ENCODE results near the gene CRTAP. TPM values are rescaled to one million over a fixed set of nuclear protein-coding genes. Genes with fewer than 3 reads are reported as not detected.

The CRTAP gene
- total RNA-seq, 3 donors from 2014 or later, result 16.3 to 21.9 (median 21.7) TPM

DNA sequence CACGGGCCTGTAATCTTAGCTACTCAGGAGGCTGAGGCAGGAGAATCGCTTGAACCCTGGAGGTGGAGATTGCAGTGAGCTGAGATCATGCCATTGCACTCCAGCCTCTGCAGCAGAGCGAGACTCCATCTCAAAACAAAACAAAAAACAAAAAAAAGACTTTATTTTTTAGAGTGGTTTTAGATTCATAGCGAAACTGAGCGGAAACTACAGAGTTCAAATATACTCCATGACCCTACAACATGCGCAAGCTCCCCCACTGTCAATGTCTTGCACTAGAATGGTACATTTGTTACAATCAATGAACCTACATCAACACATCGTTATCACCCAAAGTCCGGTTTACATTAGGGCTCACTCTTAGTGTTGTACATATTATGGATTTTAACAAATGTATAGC lies 2.2 kb upstream of the CRTAP start:
- DNase-seq, result no peak
- no peak for ATAC-seq
- no peaks in the 10 kb centered on the region for H3K36me3 Mint-ChIP-seq (ENCODE audit: insufficient read depth)
- no peak overlapping the region for H3K4me3 Mint-ChIP-seq
- H3K9me3 Mint-ChIP-seq, result no peaks in the 10 kb centered on the region
- H3K27me3 Mint-ChIP-seq (ENCODE audit: low read depth), result no peaks in the 10 kb centered on the region
- H3K4me1 Mint-ChIP-seq (ENCODE audit: low read depth), result peaks cover 32% of the 10 kb centered on the region

DNA sequence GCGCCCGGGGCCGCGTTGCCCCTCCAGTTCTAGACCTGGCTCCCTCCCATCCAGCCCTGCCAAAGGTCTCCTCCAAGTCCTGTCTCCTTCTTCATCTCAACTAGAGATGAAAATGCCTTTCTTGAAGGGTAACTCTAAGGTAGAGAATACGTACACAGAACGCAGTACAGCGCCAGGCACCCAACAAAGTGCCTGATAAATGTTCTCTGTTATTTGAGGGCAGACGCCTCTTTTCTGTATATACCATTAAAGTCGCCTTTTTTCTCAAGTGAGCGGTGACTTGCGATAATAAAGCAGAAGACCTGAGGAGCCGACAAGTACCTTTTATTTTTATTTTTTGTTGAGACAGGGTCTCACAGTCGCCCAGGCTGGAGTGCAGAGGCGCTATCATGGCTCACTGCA lies 809 bp downstream of the CRTAP start:
- no peaks in the 10 kb centered on the region for H3K9me3 Mint-ChIP-seq
- peaks cover 40% of the 10 kb centered on the region for H3K4me1 Mint-ChIP-seq (ENCODE audit: low read depth)
- no peaks in the 10 kb centered on the region for H3K36me3 Mint-ChIP-seq (ENCODE audit: insufficient read depth)
- no peaks in the 10 kb centered on the region for H3K27me3 Mint-ChIP-seq (ENCODE audit: low read depth)
- H3K4me3 Mint-ChIP-seq, result peak overlapping the region; percentile 82
- ATAC-seq, result peak in 1 of 2 donors; percentile 0
- DNase-seq, result no peak

DNA sequence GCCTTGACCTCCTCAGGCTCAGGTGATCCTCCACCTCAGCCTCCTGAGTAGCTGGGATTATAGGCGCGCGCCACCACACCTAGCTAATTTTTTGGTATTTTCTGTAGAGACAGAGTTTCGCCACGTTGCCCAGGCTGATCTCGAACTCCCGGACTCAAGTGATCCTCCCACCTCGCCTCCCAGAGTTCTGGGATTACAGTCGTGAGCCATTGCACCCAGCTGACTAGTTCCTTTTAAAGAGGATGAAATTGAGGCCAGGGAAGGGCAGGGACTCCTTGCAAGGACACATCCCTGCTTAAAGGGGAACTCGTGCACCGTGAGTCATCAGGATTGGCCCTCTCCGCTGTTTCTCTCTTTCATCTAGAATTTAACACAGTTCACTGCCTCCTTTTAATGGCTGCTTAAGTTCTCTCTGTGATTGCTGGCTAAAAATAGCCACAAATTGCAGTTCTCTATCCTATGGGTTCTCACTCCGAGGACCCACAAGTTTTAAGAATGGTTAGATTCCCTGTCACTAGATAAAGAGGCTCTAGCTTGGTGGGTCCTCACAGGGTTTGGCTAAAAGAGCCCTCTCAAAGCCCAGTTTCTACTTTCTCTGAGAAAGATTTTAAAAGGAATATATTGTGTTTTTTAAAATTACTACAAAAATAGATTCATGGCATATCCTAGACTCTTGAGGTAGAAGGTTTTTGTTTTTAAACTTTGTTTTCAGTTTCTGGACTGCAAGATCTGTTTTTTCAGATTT lies 1.4 kb downstream of the CRTAP start:
- DNase-seq, result no peak
- Mint-ChIP-seq H3K36me3 (ENCODE audit: insufficient read depth) (no peaks in the 10 kb centered on the region), H3K4me1 (ENCODE audit: low read depth) (peaks cover 40% of the 10 kb centered on the region), H3K9me3 (no peaks in the 10 kb centered on the region), H3K4me3 (peak overlapping the region; percentile 82), H3K27me3 (ENCODE audit: low read depth) (no peaks in the 10 kb centered on the region)
- ATAC-seq, result no peak

DNA sequence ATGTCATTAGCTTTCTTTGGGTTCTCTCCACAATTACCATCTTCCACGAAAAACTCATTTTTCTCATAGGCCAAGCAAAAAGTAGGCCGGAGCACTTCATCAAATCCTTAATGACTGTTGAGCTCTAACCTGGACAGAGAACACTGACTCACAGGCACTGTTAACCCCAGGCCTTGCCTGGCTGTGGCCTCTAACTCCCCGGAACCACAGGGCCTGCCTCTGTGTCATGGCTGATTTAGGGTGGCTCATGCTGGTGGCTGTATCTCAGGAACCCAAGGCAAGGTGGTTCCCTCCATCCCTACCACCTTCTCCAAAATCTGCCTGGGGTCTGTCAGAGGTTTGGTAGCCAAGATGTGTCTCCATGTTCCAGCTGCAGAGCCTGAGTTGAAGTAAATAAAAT lies 3.6 kb downstream of the CRTAP start:
- DNase-seq (no peak), ATAC-seq (no peak)
- no peaks in the 10 kb centered on the region for H3K27me3 Mint-ChIP-seq (ENCODE audit: low read depth)
- H3K4me3 Mint-ChIP-seq, result no peak overlapping the region
- H3K4me1 Mint-ChIP-seq (ENCODE audit: low read depth), result peaks cover 29% of the 10 kb centered on the region
- H3K36me3 Mint-ChIP-seq (ENCODE audit: insufficient read depth), result peaks cover 7% of the 10 kb centered on the region
- no peaks in the 10 kb centered on the region for H3K9me3 Mint-ChIP-seq

DNA sequence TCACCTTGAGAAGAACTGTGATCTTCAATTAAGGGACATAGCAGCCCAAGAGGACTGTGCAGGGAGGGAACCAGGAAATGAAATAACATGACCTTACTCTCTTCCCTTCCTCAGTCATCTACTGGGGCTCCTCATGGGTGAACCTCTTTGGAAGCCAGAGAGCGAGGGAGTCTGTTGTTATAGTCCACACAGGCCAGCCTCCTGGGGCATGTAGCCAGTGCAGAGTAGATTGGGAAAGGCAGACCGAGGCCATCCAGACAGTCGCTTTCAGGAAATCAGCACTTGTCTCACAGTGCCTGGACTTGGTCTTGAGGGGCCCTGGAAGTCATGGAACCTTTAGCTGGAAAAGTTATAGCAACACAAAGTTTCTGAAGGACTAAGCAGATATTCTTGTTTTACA lies 6.1 kb downstream of the CRTAP start:
- Mint-ChIP-seq H3K9me3 (no peaks in the 10 kb centered on the region), H3K36me3 (ENCODE audit: insufficient read depth) (peaks cover 13% of the 10 kb centered on the region), H3K4me1 (ENCODE audit: low read depth) (peaks cover 24% of the 10 kb centered on the region), H3K27me3 (ENCODE audit: low read depth) (no peaks in the 10 kb centered on the region), H3K4me3 (no peak overlapping the region)
- no peak for DNase-seq
- ATAC-seq, result no peak

DNA sequence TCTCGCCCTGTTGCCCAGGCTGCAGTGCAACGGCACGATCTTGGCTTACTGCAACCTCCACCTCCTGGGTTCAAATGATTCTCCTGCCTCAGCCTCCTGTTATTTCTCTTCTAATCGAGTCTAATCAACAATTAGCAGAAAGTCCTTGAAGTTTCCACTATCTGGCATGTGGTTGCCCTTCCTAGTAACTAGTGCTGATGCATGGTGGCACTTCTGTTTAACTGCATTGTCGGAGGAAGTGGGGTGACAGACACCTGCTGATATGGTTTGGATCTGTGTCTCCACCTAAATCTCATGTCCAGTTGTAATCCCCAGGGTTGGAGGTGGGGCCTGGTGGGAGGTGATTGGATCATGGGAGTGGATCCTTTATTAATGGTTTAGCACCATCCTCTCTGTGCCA lies 9.2 kb downstream of the CRTAP start:
- H3K36me3 Mint-ChIP-seq (ENCODE audit: insufficient read depth), result peaks cover 19% of the 10 kb centered on the region
- H3K4me1 Mint-ChIP-seq (ENCODE audit: low read depth), result peaks cover 10% of the 10 kb centered on the region
- ATAC-seq (no peak), DNase-seq (no peak)
- H3K27me3 Mint-ChIP-seq (ENCODE audit: low read depth), result no peaks in the 10 kb centered on the region
- H3K4me3 Mint-ChIP-seq, result no peak overlapping the region
- no peaks in the 10 kb centered on the region for H3K9me3 Mint-ChIP-seq

DNA sequence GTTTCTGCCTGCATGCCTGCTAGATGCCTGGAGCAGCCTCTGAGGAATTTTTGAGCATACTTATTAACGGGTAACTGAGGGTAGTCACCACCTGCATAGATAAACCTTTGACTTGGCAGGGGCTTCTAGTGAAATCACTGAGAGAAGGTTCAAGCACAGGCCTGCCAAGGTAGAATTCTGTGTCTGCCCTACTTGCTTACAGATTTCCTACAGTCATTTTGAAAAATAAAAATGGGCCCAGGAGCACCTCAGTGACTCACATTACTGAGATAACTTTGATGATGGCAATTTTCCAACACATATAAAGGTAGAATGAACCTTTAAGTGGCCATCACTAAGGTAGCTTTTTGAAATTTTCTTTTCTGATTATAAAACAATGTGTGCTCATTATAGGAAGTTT lies 10.8 kb downstream of the CRTAP start:
- ATAC-seq (no peak), DNase-seq (no peak)
- peaks cover 19% of the 10 kb centered on the region for H3K36me3 Mint-ChIP-seq (ENCODE audit: insufficient read depth)
- H3K4me1 Mint-ChIP-seq (ENCODE audit: low read depth), result peaks cover 7% of the 10 kb centered on the region
- H3K27me3 Mint-ChIP-seq (ENCODE audit: low read depth), result no peaks in the 10 kb centered on the region
- no peaks in the 10 kb centered on the region for H3K9me3 Mint-ChIP-seq
- no peak overlapping the region for H3K4me3 Mint-ChIP-seq

DNA sequence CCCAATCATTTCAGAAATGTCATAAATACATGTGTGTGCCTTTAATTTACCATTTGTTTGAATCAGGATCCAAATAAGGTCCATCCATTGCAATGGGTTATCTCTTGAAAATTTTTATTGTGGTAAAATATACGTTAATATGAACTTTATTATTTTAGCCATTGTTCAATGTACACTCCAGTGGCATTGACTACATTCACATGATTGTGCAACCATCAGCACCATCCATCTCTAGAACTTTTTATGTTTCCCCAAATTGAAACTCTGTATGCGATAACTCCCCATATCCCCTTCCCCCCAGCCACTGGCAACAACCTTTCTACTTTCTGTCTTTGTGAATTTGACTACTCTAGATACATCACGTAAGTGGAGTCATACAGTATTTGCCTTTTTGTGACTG lies 12.0 kb downstream of the CRTAP start:
- DNase-seq, result no peak
- Mint-ChIP-seq H3K36me3 (ENCODE audit: insufficient read depth) (peaks cover 19% of the 10 kb centered on the region), H3K4me3 (no peak overlapping the region), H3K9me3 (no peaks in the 10 kb centered on the region), H3K4me1 (ENCODE audit: low read depth) (peaks cover 7% of the 10 kb centered on the region), H3K27me3 (ENCODE audit: low read depth) (no peaks in the 10 kb centered on the region)
- no peak for ATAC-seq

DNA sequence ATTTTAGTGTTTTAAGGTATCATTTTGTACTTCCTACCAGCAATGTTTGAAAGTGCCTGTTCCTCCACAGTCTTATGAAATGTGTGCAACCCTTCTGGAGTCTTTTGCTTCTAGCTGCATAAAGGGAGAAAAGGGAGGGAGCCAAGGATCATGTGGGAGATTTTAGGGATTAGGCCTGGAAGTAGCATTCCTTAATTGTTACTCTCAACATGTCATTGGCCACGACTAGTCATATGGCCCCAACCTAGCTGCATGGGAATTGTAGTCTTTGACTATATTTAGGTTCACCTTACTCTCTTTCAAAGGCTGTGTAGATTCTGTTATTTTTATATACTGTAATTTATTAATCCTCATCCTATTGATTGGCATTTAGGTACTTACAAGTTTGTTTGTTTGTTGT lies 14.9 kb downstream of the CRTAP start:
- Mint-ChIP-seq H3K27me3 (ENCODE audit: low read depth) (no peaks in the 10 kb centered on the region), H3K9me3 (no peaks in the 10 kb centered on the region), H3K4me3 (no peak overlapping the region), H3K4me1 (ENCODE audit: low read depth) (peaks cover 7% of the 10 kb centered on the region), H3K36me3 (ENCODE audit: insufficient read depth) (peaks cover 17% of the 10 kb centered on the region)
- no peak for DNase-seq
- no peak for ATAC-seq

DNA sequence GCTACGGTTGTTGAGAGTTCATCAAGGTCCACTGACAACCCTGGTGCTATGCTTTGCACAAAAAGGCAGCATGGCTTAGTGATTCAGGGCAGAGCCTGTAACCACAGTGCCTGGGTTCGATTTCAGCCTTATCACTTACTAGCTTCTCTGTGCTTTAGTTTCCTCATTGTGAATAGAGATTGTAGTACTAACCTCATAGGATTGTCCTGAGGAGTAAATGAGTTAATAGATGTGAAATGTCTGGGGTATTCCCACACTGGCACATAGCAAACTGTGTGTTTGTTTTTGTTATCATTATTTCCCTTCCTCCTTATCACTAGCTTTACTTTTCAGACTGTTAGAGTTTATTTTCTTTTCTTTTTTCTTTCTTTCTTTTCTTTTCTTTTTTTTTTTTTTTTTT lies 16.3 kb downstream of the CRTAP start:
- Mint-ChIP-seq H3K9me3 (no peaks in the 10 kb centered on the region), H3K36me3 (ENCODE audit: insufficient read depth) (peaks cover 14% of the 10 kb centered on the region)
- no peak for ATAC-seq

DNA sequence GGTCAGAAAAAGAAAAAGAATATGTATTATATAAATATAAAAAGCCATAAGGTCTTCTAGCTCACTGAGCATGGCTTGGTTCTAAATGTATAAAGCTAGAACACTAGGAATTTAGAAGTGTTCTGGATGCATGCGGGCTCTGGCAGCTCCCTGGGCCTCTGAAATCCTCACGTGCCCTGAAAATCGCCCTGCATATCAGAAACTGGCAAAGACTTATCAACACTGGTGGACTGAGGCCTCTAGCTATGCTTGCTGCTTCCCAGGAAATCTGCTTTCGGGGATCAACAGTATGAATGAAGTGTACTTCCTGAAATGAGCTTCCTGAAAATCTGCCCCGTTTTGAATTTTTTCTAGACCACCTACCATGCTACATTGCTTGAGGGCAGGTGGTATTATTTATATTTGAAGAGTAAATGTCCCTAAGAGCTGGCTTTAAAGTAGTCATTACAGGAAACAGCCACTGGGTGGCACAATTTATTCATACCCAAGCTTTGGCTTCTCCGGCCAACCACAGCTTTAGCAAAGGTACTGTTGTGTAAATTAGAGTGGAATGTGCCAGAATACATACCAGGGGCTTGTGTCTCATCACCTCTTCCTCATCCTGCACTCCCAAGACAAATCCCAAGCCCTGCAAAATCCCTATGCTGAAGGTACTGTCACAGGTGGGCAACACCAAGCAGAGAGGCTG lies 17.7 kb downstream of the CRTAP start:
- H3K4me1 Mint-ChIP-seq (ENCODE audit: low read depth), result peaks cover 4% of the 10 kb centered on the region
- peaks cover 18% of the 10 kb centered on the region for H3K36me3 Mint-ChIP-seq (ENCODE audit: insufficient read depth)
- DNase-seq (no peak), ATAC-seq (peak; percentile 48 to 56)
- H3K9me3 Mint-ChIP-seq, result no peaks in the 10 kb centered on the region
- H3K27me3 Mint-ChIP-seq (ENCODE audit: low read depth), result no peaks in the 10 kb centered on the region
- no peak overlapping the region for H3K4me3 Mint-ChIP-seq

More for the DNA sequence above, 16.3 kb downstream of the CRTAP start:
- no peak for DNase-seq
- Mint-ChIP-seq H3K4me3 (no peak overlapping the region), H3K27me3 (ENCODE audit: low read depth) (no peaks in the 10 kb centered on the region), H3K4me1 (ENCODE audit: low read depth) (peaks cover 4% of the 10 kb centered on the region)

DNA sequence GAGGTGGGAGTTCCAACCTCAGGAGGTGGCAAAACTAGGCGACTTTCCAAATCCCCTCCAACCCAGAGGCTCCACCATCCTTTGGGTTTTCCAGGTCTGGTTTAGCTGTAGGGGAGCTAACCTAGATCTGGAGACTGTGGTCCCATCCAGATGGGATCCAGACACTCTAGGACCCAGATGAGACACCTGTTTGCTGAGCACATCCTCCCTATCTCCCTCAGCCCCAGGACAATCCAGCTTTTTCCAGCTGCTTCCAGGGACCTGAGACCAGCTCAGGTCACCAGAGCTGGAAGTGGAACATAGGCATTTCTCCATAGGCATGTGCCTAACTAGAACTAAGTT lies 18.2 kb downstream of the CRTAP start:
- ATAC-seq, result no peak
- H3K36me3 Mint-ChIP-seq (ENCODE audit: insufficient read depth), result peaks cover 19% of the 10 kb centered on the region

DNA sequence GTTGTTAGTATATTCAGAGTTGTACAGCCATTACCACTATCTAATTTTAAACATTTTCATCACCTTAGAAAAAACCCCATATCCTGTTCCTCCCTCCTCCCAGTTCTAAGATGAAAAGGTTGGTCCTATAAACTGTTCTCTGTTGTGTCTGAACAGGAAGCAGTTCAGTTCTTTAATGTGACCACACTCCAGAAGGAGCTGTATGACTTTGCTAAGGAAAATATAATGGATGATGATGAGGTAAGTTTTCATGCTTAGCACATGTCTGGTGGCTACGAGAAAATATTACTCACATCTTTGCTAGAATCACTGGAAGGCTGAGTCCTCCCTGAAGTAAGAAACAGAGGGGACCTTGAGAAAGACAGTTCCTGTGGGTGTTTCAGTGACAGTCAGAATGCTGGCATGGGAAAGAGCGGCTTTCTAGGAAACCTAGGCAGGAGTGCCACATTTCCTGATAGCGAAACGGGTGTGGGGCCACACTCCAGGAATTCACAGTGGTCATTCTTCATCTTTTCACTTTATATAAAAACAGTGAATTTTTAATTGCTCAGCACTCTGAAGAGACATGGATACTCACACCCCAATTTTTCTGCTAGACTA lies 20.3 kb downstream of the CRTAP start:
- H3K4me3 Mint-ChIP-seq, result no peak overlapping the region
- H3K36me3 Mint-ChIP-seq (ENCODE audit: insufficient read depth), result peaks cover 21% of the 10 kb centered on the region
- H3K4me1 Mint-ChIP-seq (ENCODE audit: low read depth), result peaks cover 4% of the 10 kb centered on the region
- H3K9me3 Mint-ChIP-seq, result no peaks in the 10 kb centered on the region
- ATAC-seq, result peak in 1 of 2 donors; percentile 18
- DNase-seq, result no peak
- H3K27me3 Mint-ChIP-seq (ENCODE audit: low read depth), result no peaks in the 10 kb centered on the region

More for the DNA sequence above, 18.2 kb downstream of the CRTAP start:
- no peaks in the 10 kb centered on the region for H3K9me3 Mint-ChIP-seq
- DNase-seq, result no peak
- no peak overlapping the region for H3K4me3 Mint-ChIP-seq
- H3K4me1 Mint-ChIP-seq (ENCODE audit: low read depth), result peaks cover 4% of the 10 kb centered on the region
- no peaks in the 10 kb centered on the region for H3K27me3 Mint-ChIP-seq (ENCODE audit: low read depth)

DNA sequence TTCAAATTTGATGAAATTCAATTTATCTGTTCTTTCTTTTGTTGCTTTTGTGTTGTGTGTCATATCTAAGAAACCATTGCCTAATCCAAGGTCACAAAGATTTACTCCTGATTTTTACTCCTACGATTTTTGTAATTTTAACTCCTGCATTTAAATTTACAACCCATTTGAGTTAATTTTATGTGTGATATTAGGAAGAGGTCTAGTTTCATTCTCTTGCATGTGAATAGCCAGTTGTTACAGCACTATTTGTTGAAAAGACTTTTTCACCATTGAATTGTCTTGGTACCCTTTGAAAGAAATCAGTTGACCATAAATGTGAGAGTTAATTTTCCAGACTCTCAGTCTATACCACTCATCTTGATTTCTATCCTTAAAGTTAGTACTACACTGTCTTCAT lies 23.9 kb downstream of the CRTAP start:
- H3K27me3 Mint-ChIP-seq (ENCODE audit: low read depth), result no peaks in the 10 kb centered on the region
- H3K4me1 Mint-ChIP-seq (ENCODE audit: low read depth), result peaks cover 4% of the 10 kb centered on the region
- H3K36me3 Mint-ChIP-seq (ENCODE audit: insufficient read depth), result peaks cover 29% of the 10 kb centered on the region
- no peaks in the 10 kb centered on the region for H3K9me3 Mint-ChIP-seq
- DNase-seq, result no peak
- no peak overlapping the region for H3K4me3 Mint-ChIP-seq
- no peak for ATAC-seq
